Lower leg skin (tissue), 3 donors: ENCODE measurements around the gene SUPT5H.

ENCODE experiments used
- POLR2A ChIP-seq, 2 donors: fragments of 450-650 bp; IDR thresholded peaks; one replicate each; pipeline ENCODE4 v1.6.1; 2016 to 2017; ENCODE audit warnings: antibody characterized with exemption in 2 of 2, mild to moderate bottlenecking in 1 of 2, moderate library complexity in 1 of 2
- TF ChIP-seq, protein P1 (sequence below), 3 donors: fragments of 450-650 bp; IDR thresholded peaks; one replicate each; pipeline ENCODE4 v1.5.1; 2016; ENCODE audit warnings: antibody characterized with exemption in 3 of 3, mild to moderate bottlenecking in 3 of 3, moderate library complexity in 2 of 3

DNA sequence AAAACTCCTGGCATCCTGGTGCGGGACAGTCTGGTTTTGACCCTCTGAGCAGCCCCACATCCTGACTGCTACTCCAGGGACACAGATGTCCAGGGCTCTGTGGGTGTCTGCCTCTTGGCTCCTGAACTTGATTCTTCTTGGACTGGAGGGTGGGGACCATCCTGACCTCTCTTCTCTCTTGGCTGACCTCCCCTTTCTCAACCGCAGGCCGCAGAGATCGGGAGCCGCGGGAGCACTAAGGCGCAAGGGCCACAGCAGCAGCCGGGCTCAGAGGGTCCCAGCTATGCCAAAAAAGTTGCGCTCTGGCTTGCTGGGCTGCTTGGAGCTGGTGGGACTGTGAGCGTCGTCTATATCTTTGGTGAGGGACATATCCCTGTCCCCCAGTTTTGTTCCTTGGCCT is 36.3 kb downstream of the SUPT5H start:
- TF ChIP-seq, protein P1, sequence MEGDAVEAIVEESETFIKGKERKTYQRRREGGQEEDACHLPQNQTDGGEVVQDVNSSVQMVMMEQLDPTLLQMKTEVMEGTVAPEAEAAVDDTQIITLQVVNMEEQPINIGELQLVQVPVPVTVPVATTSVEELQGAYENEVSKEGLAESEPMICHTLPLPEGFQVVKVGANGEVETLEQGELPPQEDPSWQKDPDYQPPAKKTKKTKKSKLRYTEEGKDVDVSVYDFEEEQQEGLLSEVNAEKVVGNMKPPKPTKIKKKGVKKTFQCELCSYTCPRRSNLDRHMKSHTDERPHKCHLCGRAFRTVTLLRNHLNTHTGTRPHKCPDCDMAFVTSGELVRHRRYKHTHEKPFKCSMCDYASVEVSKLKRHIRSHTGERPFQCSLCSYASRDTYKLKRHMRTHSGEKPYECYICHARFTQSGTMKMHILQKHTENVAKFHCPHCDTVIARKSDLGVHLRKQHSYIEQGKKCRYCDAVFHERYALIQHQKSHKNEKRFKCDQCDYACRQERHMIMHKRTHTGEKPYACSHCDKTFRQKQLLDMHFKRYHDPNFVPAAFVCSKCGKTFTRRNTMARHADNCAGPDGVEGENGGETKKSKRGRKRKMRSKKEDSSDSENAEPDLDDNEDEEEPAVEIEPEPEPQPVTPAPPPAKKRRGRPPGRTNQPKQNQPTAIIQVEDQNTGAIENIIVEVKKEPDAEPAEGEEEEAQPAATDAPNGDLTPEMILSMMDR (IDR thresholded peaks at IDR 0.05): no peak
- TF ChIP-seq POLR2A (IDR thresholded peaks at IDR 0.05): no peak
